NCI-H69 (cell line): Measurements from ENCODE around the gene PRKG1.
"Not testable (repeated sequence)": the region's sequence is repeated elsewhere in the genome, so short reads cannot be mapped to it uniquely, and the experiment has no call there.

ENCODE experiments used
- DNase-seq: peaks from one replicate; lab custom pipeline; 2025; lab: John Stamatoyannopoulos, UW

Gene PRKG1

GRCh38 chr10:51321980-51322379 lies 247.7 kb downstream of the PRKG1 start:
- DNase-seq: no peak

GRCh38 chr10:51325649-51326048 lies 251.4 kb downstream of the PRKG1 start:
- DNase-seq: no peak

DNA sequence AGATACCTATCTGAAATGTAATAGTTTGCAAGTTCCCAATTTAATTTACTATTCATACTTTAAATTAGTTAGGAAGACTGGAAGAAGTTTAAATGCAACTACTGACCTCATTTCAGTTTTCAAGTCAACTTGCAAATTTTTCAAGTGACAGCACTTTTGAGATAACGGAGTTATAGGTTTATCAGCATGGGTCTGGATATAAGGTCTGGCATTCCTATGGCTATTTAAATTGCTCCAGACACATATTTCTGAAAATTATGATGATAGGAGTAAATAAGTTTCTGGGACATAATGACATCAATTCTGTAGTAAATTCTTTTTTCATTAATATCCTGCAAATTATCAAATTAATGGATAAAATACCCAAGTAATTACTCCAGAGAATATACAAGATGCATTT lies 251.9 kb downstream of the PRKG1 start:
- no peak for DNase-seq

DNA sequence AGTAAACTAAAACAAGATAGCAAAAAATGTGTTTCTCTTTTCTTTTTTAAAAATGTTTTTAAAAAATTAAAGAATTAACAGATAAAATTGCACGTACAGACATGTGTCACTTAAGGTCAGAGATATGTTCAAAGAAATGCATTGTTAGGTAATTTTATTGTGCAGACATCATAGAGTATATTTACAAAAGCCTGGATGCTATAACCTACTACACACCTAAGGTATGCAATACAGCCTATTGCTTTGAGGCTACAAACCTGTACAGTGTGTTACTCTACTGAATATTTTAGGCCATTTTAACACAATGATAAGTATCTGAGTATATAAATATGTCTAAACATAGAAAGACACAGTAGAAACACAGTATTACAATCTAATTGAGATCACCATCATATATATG lies 253.1 kb downstream of the PRKG1 start:
- DNase-seq: no peak

- DNase-seq: no peak
Measured at GRCh38 chr10:51340366-51340765, 266.1 kb downstream of the PRKG1 start.

DNA sequence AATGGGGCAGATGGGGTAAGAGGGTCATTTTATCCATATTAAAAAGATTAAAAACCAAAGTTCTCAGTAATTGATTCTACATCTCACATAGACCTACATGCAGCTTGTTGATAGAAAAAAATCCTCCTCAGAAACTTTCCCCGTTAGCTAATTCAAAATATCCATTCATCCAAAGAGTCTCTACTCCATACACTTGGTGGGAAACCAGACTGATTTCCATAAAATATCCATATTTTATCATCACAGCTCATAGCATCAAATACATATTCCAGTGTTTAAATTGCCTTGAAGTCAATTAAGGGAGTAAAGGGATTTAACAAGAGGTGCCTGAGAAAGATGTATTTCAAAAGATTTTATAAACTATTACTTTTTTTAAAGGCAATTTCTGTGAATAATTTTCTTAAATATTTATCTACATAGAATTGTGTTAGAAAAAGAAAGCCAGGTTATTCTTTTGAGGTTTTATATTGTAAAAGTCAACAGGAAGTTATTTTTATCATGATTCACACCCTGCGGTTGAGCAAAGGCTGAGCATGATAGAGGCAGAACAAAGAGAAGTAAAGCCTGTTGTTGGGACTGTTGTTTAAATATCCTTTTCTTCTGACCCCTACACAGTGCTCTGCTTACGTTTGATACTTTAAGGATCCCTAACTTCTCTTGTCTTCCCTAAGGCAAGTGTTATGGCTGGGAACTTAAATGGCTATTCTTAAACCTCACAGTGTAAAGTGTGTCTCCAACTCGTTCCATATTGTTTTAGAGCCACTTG lies 266.7 kb downstream of the PRKG1 start:
- no peak for DNase-seq

- DNase-seq: not testable (repeated sequence)
Measured at GRCh38 chr10:51341745-51342144, 267.5 kb downstream of the PRKG1 start.

GRCh38 chr10:51342381-51342780 lies 268.1 kb downstream of the PRKG1 start:
- no peak for DNase-seq

DNA sequence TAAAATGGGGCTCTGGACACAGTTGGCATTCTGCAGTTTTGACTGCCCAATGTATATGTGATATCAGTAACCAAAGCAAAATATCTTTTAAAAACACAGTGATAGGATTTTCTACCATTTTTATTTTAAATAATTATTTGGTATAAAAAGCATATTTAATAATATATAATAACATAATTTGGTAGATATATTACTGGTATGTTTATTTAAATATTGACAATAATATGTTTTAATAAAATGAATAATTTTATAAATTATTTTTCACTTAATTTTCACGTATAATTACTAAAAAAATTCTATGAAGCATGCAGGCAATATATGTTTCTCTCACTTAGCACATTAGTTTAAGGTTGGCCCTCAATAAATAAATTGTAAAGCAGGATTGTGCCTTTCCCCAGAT lies 269.1 kb downstream of the PRKG1 start:
- DNase-seq: no peak

DNA sequence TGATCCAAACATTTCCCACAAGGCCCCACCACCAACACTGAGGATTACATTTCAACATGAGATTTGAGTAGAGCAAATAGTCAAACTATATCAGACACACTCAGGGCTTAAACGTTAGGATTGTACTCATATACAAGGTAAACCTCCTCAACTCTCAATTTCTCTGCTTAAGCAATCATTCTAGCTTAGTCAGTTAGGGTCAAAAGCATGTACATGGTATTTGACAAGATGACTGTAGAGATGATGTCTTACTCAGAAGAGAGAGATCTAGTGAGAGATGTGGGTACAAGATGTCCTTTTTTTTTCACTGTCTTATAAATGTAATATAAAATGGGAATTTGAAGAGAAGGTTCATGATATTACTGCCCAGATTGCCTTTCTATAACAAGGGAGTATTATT lies 270.1 kb downstream of the PRKG1 start:
- DNase-seq: no peak

- no peak for DNase-seq
Measured at GRCh38 chr10:51348622-51349021, 274.3 kb downstream of the PRKG1 start.

DNA sequence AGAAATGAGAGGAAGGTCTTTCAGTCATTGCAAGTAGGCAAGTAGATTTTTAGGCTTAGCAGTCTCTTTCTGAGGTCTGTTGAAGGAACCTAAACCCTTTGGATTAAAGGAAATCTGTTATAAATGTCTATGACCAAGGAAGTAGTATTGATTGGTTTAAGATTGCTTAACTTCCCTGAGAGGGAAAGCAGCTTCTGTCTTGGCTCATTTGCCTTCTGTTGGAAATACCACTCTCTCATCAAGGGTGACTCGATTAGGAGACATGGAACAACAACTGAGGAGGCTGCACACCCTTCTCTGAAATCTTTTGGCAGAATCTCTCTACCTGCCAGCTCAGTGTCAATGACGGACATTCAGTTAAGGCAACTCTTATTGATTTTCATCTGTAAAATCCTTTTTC lies 282.9 kb downstream of the PRKG1 start:
- DNase-seq: no peak

- no peak for DNase-seq
Measured at GRCh38 chr10:51358227-51358626, 283.9 kb downstream of the PRKG1 start.

- DNase-seq: no peak
Measured at GRCh38 chr10:51363415-51363814, 289.1 kb downstream of the PRKG1 start.

DNA sequence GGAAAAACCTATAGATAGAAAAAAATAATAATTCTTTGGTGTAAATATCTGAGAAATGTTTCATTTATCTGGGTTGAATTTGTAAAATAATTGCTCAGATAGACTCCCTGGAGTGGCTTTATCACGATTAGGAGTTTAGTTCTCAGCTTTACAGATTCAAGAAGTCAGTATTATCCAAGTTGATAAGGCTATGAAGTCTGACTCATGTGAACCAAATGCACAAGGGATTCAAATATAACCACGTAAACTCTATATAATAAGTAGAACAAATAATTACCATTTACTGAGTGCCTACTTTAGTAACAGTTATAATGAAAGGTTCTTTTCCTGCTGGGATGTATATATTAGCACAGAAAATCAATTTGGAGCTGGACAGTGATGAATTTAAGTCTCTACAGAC lies 290.4 kb downstream of the PRKG1 start:
- DNase-seq: no peak

DNA sequence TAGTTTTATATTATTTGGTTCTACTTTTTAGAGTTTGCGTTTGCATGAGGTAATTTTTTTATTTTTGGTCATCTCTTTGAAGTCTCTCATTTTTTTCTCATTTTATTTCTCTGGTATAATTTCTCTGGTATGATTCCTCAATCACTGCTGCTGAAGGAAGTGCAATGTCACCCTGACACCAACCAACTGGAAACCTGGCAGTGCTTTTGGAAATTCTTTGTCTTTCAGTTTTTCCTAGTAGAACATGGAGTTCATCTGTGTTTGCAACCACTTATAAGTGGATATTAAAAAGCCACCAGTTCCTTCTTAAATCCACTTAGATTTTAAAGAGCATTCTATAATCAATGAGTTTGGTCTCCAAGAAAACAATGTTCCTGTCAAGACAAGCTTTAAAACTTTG lies 291.8 kb downstream of the PRKG1 start:
- DNase-seq: no peak

- DNase-seq: no peak
Measured at GRCh38 chr10:51367127-51367526, 292.8 kb downstream of the PRKG1 start.

GRCh38 chr10:51367694-51368093 lies 293.4 kb downstream of the PRKG1 start:
- DNase-seq: no peak

- no peak for DNase-seq
Measured at GRCh38 chr10:51368943-51369342, 294.7 kb downstream of the PRKG1 start.

DNA sequence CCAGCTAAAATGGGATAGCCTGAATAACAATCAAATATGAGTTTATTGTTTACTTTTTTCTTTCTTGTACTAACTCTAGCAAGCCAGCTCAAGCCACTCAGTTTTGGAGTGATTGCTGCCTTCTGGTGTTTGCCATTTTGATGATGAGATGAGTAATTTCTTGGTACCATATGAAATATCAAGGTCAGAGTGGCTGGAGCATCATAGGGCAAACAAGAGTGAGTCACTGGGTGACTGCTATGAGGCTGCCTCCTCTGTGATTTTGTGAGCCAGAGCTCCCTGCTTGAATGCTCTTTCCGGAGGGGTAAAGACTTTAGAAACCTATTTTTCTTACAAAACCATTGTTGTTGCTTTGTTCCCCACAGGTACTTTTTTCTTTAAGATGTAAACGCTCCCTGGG lies 295.6 kb downstream of the PRKG1 start:
- DNase-seq: no peak

DNA sequence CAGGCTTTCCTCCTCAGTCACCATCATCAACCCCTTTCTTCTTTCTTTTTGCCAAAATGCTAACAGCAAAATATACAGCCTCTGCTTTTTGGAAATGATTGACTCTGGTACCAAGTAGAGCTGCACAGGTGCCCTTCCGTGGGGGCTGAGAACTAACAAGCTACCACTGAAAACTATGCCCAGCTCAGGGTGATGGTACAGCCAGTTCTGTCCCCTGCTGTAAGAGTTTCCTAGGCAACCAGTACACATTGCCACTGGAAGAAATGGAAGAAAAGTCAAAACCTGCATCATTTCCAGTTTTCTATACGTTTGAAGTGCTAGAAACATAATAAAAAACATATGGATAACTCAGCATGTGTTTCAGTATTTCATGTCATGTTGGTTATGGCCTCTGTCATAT lies 297.5 kb downstream of the PRKG1 start:
- no peak for DNase-seq

GRCh38 chr10:51375790-51376189 lies 301.5 kb downstream of the PRKG1 start:
- DNase-seq: no peak

- DNase-seq: no peak
Measured at GRCh38 chr10:51377070-51377931, 303.0 kb downstream of the PRKG1 start.
